Stimulated activated CD4-positive, alpha-beta T cell treated with anti-CD3 and anti-CD28 coated beads, Interleukin-4, amount 100 ng/mL, for 4 hours (primary cell): ENCODE data around the gene CAP2.

Source experiments
- DNase-seq, 2 experiments: peaks; one replicate each; pipeline ENCODE4 v3.0.0-alpha.2; 2020

Gene CAP2

GRCh38 chr6:17477356-17477755, 84.0 kb downstream of the CAP2 start:
- DNase-seq: no peak

GRCh38 chr6:17478223-17478907, 85.0 kb downstream of the CAP2 start:
- DNase-seq: no peak

- no peak for DNase-seq
These were observed 85.6 kb downstream of the CAP2 start for GRCh38 chr6:17478946-17479345.

GRCh38 chr6:17480476-17480875, 87.1 kb downstream of the CAP2 start:
- no peak for DNase-seq

GRCh38 chr6:17482711-17483110, 89.3 kb downstream of the CAP2 start:
- no peak for DNase-seq

- DNase-seq: no peak
These were observed 90.1 kb downstream of the CAP2 start for GRCh38 chr6:17483391-17484016.

- DNase-seq: no peak
These were observed 90.9 kb downstream of the CAP2 start for GRCh38 chr6:17484201-17484849.

GRCh38 chr6:17485181-17485580, 91.8 kb downstream of the CAP2 start:
- DNase-seq: no peak

- no peak for DNase-seq
These were observed 92.6 kb downstream of the CAP2 start for GRCh38 chr6:17485946-17486345.

GRCh38 chr6:17486680-17487079, 93.3 kb downstream of the CAP2 start:
- no peak for DNase-seq

GRCh38 chr6:17490724-17491123, 97.3 kb downstream of the CAP2 start:
- DNase-seq: no peak

GRCh38 chr6:17491416-17492142, 98.2 kb downstream of the CAP2 start:
- no peak for DNase-seq

GRCh38 chr6:17492350-17492749, 99.0 kb downstream of the CAP2 start:
- no peak for DNase-seq

GRCh38 chr6:17493286-17493685, 99.9 kb downstream of the CAP2 start:
- no peak for DNase-seq

GRCh38 chr6:17494177-17494576, 100.8 kb downstream of the CAP2 start:
- no peak for DNase-seq

- no peak for DNase-seq
These were observed 101.5 kb downstream of the CAP2 start for GRCh38 chr6:17494919-17495318.

GRCh38 chr6:17497535-17498095, 104.2 kb downstream of the CAP2 start:
- DNase-seq: no peak

GRCh38 chr6:17501442-17501841, 108.0 kb downstream of the CAP2 start:
- no peak for DNase-seq

GRCh38 chr6:17501982-17502704, 108.7 kb downstream of the CAP2 start:
- DNase-seq: no peak

GRCh38 chr6:17503051-17503450, 109.7 kb downstream of the CAP2 start:
- no peak for DNase-seq

GRCh38 chr6:17504005-17504404, 110.6 kb downstream of the CAP2 start:
- no peak for DNase-seq

GRCh38 chr6:17505062-17505476, 111.7 kb downstream of the CAP2 start:
- DNase-seq: no peak
